ENCODE measurements around the gene EYS.

GRCh38 chr6:64803470-64804166 lies 903.4 kb downstream of the EYS start:
- TF ChIP-seq CTCF (IDR thresholded peaks at IDR 0.05; ENCODE audit: low read depth, low read length, poor library complexity, severe bottlenecking), result no peak
- no peak for TF ChIP-seq EZH2phosphoT487 (IDR thresholded peaks at IDR 0.05; ENCODE audit: borderline replicate concordance, low read length)
